Stimulated activated CD4-positive, alpha-beta T cell treated with anti-CD3 and anti-CD28 coated beads, Interleukin-15, amount 100 ng/mL, for 1 hour (primary cell): ENCODE results near the gene TBC1D21.
A peak's percentile ranks its signal among the peaks of the same experiment; 100 is the strongest.

ENCODE experiments used
- DNase-seq, 2 donors: peaks; one replicate each; pipeline ENCODE4 v3.0.0-alpha.2; 2020; ENCODE audit warnings: low read depth in 1 of 2, low spot score in 1 of 2

The TBC1D21 gene

GRCh38 chr15:73907035-73907408, 33.7 kb downstream of the TBC1D21 start:
- DNase-seq: no peak

GRCh38 chr15:73908030-73908821, 34.9 kb downstream of the TBC1D21 start:
- peak; percentile 44 to 63 for DNase-seq

- DNase-seq: no peak
Measured at GRCh38 chr15:73908822-73909122, 35.4 kb downstream of the TBC1D21 start.

- DNase-seq: no peak
Measured at GRCh38 chr15:73909651-73910050, 36.3 kb downstream of the TBC1D21 start.

GRCh38 chr15:73910522-73911303, 37.3 kb downstream of the TBC1D21 start:
- DNase-seq: no peak

- DNase-seq: no peak
Measured at GRCh38 chr15:73912030-73912596, 38.7 kb downstream of the TBC1D21 start.

GRCh38 chr15:73914145-73914544, 40.8 kb downstream of the TBC1D21 start:
- no peak for DNase-seq

- no peak for DNase-seq
Measured at GRCh38 chr15:73915082-73915481, 41.7 kb downstream of the TBC1D21 start.

GRCh38 chr15:73918784-73919183, 45.4 kb downstream of the TBC1D21 start:
- DNase-seq: no peak

- DNase-seq: no peak
Measured at GRCh38 chr15:73919706-73920105, 46.3 kb downstream of the TBC1D21 start.

- DNase-seq: no peak
Measured at GRCh38 chr15:73921254-73921925, 48.0 kb downstream of the TBC1D21 start.

GRCh38 chr15:73922186-73923151, 49.1 kb downstream of the TBC1D21 start:
- no peak for DNase-seq

GRCh38 chr15:73923156-73923487, 49.8 kb downstream of the TBC1D21 start:
- no peak for DNase-seq

- no peak for DNase-seq
Measured at GRCh38 chr15:73923488-73924164, 50.3 kb downstream of the TBC1D21 start.

- no peak for DNase-seq
Measured at GRCh38 chr15:73924171-73924921, 51.0 kb downstream of the TBC1D21 start.

GRCh38 chr15:73925848-73926218, 52.5 kb downstream of the TBC1D21 start:
- no peak for DNase-seq

GRCh38 chr15:73926219-73927002, 53.0 kb downstream of the TBC1D21 start, which contains the start of gene LOXL1:
LOXL1 (plus strand) TSS chr15:73926462; CDS start chr15:73926784, 322 bp downstream.
- no peak for DNase-seq

- DNase-seq: peak in 1 of 2 donors; percentile 18
Measured at GRCh38 chr15:73927003-73927475, 53.7 kb downstream of the TBC1D21 start.
